Activated effector memory CD4-positive, alpha-beta T cell treated with Interleukin-2 at 50 U/mL for 16 hours (primary cell): Measurements from ENCODE around the gene TTLL12.

Experiments used
- DNase-seq: peaks from one replicate; pipeline ENCODE4 v3.0.0-alpha.2; 2020

The TTLL12 gene

DNA sequence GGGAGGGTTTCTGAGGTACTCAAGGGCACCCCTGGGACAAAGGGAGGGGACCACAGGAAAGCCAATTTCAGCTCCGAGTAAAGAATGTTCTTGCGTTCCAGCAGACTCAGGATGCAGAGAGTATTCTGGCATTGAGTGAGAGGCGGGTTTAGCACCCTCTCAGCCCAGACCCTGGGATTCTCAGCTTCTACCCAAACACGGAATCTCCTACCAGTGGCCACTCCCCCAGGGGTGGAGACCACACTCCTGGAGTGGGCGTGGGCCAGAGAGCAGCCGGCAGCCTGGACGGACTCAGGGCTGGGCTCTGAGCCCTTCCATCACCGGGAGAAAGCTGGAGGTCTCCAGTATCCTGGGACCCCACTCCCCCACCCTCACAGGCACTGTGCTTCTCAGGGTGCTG lies 26.1 kb upstream of the TTLL12 start:
- no peak for DNase-seq

- DNase-seq, result no peak
Measured at GRCh38 chr22:43212434-43212952, 25.6 kb upstream of the TTLL12 start.

GRCh38 chr22:43211941-43212433 lies 25.1 kb upstream of the TTLL12 start:
- DNase-seq, result no peak

- no peak for DNase-seq
Measured at GRCh38 chr22:43210631-43211515, 23.9 kb upstream of the TTLL12 start.

DNA sequence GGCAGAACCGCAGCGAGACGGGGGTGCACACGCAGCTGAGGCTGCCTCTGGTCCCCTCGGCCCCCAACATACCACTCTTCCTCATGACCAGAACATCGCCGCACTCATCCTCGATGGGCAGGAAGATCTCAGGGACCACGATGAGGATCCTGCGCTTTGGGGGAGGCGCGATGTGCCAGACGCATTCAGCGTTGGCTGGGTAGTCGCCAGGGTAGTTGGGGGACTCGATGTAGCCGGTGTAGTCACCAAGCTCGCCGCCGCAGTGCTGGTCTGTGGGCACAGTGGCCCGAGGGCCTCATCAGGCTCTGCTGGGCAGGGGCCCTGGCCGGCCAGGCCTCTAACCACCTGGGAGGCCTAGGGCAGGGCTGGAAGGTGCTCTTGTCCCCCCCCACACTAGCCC lies 23.0 kb upstream of the TTLL12 start:
- no peak for DNase-seq

- no peak for DNase-seq
Measured at GRCh38 chr22:43209523-43209890, 22.6 kb upstream of the TTLL12 start.

GRCh38 chr22:43208703-43209522 lies 22.0 kb upstream of the TTLL12 start:
- no peak for DNase-seq

GRCh38 chr22:43207849-43208702 lies 21.1 kb upstream of the TTLL12 start:
- DNase-seq, result no peak

GRCh38 chr22:43207386-43207785 lies 20.5 kb upstream of the TTLL12 start:
- no peak for DNase-seq

- no peak for DNase-seq
Measured at GRCh38 chr22:43206509-43207161, 19.7 kb upstream of the TTLL12 start.

DNA sequence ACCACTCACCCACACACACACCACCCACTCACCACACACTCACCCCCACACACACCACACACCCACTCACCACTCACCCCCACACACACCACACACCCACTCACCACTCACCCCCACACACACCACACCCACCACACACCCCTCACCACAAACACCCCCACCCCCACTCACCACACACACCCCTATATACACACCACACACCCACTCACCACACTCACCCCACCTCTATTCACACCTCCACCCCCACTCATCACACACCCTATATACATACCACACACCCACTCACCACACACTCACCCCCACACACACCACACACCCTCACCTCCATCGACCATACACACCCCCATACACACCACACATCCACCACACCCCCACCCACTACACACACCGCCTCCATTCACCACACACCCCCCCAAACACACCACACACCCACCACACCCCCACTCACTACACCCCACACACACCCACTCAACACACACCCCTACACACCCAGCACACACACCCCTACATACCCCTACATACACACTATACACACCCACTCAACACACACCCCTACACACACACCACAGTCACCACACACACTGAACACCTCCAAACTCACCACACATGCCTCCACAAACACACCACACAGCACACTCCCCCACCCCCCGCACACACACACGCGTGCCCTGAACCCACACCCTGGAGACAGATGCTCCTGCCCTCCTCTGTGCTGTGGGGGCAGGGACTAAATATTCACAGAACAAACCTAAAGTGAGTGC lies 19.0 kb upstream of the TTLL12 start:
- DNase-seq, result no peak

DNA sequence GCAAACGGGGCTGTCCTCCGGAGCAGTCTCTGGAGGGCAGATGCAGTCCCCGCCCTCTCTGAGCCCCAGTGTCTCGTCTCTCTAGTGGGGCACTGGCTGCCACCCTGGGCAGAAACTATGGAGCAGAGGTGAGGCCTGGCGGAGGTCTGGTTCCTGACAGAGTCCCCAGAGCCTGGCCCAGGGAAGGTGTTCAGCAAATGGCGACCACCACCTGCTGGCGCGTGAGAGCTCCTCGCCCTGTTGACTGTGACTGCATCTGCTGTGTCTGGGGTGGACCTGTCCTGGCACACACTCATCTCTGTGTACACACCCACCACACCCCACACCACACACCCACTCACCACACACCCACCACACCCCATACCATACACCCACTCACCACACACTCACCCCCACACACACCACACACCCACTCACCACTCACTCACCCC lies 18.3 kb upstream of the TTLL12 start:
- DNase-seq, result no peak

GRCh38 chr22:43203471-43203981 lies 16.6 kb upstream of the TTLL12 start:
- no peak for DNase-seq

DNA sequence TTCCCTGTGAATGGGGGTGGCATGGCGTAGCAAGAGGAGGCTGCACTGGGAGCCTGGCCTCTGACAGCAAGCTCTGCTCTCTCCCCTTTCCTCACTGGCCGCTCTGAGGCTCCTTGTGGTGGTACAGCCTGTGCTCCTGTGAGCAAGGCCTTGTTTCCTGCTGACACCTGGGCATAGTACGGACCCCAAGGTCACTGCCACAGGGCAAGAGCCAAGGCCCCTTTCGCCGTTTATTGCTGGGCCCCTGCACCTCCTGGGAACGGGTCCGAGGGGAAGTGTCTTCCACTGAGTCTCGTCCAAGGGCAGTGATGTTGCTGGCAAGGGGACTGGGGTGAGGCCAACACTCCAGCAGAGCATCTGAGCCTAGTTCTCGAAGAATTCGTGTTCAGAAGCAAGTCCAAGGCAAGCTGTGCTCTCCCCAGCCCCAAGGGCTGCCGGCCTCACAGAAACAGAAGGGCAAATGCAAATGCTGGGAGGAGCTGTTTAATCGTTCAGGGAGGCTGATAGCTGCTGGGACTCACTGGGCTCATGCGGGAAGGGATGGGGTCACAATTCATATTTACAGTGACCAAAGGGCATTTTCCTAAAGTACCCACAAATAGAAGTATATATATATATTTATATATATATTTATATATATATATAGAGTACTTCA lies 15.9 kb upstream of the TTLL12 start:
- no peak for DNase-seq

DNA sequence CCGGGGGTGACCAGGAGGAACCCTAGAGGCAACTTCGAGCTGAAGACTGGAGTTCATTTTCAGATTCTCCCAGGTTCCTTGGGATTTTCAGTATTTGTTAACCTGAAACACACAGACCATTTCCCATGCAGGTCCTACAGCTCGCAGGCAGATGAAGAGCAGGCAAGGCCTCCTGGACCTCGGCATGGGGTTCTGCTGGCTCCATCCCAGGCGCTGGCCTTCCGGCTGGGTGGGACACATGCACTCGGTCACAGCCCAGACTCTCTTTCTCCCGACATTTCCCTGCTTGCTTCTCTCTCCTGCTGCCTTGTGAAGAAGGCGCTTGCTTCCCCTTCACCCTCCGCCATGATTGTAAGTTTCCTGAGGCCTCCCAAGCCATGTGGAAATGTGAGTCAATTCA lies 15.4 kb upstream of the TTLL12 start:
- DNase-seq, result no peak

- DNase-seq, result no peak
Measured at GRCh38 chr22:43201486-43202219, 14.7 kb upstream of the TTLL12 start.

- no peak for DNase-seq
Measured at GRCh38 chr22:43200555-43200954, 13.6 kb upstream of the TTLL12 start.

GRCh38 chr22:43200031-43200430 lies 13.1 kb upstream of the TTLL12 start:
- no peak for DNase-seq

GRCh38 chr22:43199541-43199940 lies 12.6 kb upstream of the TTLL12 start:
- DNase-seq, result no peak

DNA sequence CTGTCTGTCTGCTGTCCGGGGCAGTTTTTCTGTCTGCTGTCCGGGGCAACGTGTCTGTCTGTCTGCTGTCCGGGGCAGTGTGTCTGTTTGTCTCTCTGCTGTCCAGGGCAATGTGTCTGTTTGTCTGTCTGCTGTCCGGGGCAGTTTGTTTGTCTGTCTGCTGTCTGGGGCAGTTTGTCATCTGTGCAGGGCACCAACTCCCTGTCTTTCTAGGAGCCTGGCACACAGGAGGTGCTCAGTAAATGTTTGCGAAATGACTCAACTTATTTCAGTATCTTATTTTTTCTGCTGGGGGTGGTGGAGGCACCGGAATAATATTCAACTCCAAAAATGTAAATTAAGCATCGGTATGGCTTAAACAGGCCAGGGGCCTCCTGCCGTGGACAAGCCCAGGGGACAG lies 12.0 kb upstream of the TTLL12 start:
- DNase-seq, result no peak
